ENCODE results near the gene MAP6.
"Not testable (repeated sequence)": the region's sequence is repeated elsewhere in the genome, so short reads cannot be mapped to it uniquely, and the experiment has no call there.

MAP6 gene

GRCh38 chr11:75591371-75591770 is 77.5 kb downstream of the MAP6 start:
- H3K4me1 ChIP-seq (ENCODE audit: insufficient read depth, low read length): peaks cover 19% of the 10 kb centered on the region
- no peaks in the 10 kb centered on the region for H3K9me3 ChIP-seq (ENCODE audit: low read length)
- H3K36me3 ChIP-seq (ENCODE audit: insufficient read depth, low read length): peaks cover 11% of the 10 kb centered on the region
- H3K4me3 ChIP-seq (ENCODE audit: low read length): no peak overlapping the region
- no peak overlapping the region for H2AFZ ChIP-seq (ENCODE audit: low read depth, low read length)
- no peaks in the 10 kb centered on the region for H3K27me3 ChIP-seq (ENCODE audit: insufficient read depth, low read length)

GRCh38 chr11:75589933-75590332 is 78.9 kb downstream of the MAP6 start:
- Histone ChIP-seq H3K4me1 (ENCODE audit: insufficient read depth, low read length) (peaks cover 19% of the 10 kb centered on the region), H3K4me3 (ENCODE audit: low read length) (no peak overlapping the region), H2AFZ (ENCODE audit: low read depth, low read length) (no peak overlapping the region), H3K27me3 (ENCODE audit: insufficient read depth, low read length) (no peaks in the 10 kb centered on the region), H3K36me3 (ENCODE audit: insufficient read depth, low read length) (peaks cover 11% of the 10 kb centered on the region), H3K9me3 (ENCODE audit: low read length) (no peaks in the 10 kb centered on the region)

GRCh38 chr11:75589051-75589450 is 79.8 kb downstream of the MAP6 start:
- Histone ChIP-seq H3K4me1 (ENCODE audit: insufficient read depth, low read length) (peaks cover 17% of the 10 kb centered on the region), H2AFZ (ENCODE audit: low read depth, low read length) (no peak overlapping the region), H3K36me3 (ENCODE audit: insufficient read depth, low read length) (peaks cover 11% of the 10 kb centered on the region), H3K4me3 (ENCODE audit: low read length) (no peak overlapping the region), H3K9me3 (ENCODE audit: low read length) (no peaks in the 10 kb centered on the region), H3K27me3 (ENCODE audit: insufficient read depth, low read length) (no peaks in the 10 kb centered on the region)

GRCh38 chr11:75588051-75588481 is 80.8 kb downstream of the MAP6 start:
- Histone ChIP-seq H3K27me3 (ENCODE audit: insufficient read depth, low read length) (no peaks in the 10 kb centered on the region), H3K4me3 (ENCODE audit: low read length) (no peak overlapping the region), H3K4me1 (ENCODE audit: insufficient read depth, low read length) (peaks cover 13% of the 10 kb centered on the region), H3K36me3 (ENCODE audit: insufficient read depth, low read length) (peaks cover 11% of the 10 kb centered on the region), H3K9me3 (ENCODE audit: low read length) (no peaks in the 10 kb centered on the region), H2AFZ (ENCODE audit: low read depth, low read length) (no peak overlapping the region)

GRCh38 chr11:75586395-75586794 is 82.4 kb downstream of the MAP6 start:
- H3K9me3 ChIP-seq (ENCODE audit: low read length): no peaks in the 10 kb centered on the region
- H2AFZ ChIP-seq (ENCODE audit: low read depth, low read length): no peak overlapping the region
- peaks cover 11% of the 10 kb centered on the region for H3K36me3 ChIP-seq (ENCODE audit: insufficient read depth, low read length)
- no peaks in the 10 kb centered on the region for H3K27me3 ChIP-seq (ENCODE audit: insufficient read depth, low read length)
- H3K4me1 ChIP-seq (ENCODE audit: insufficient read depth, low read length): peaks cover 13% of the 10 kb centered on the region
- no peak overlapping the region for H3K4me3 ChIP-seq (ENCODE audit: low read length)

GRCh38 chr11:75585293-75585670 is 83.6 kb downstream of the MAP6 start:
- no peak overlapping the region for H2AFZ ChIP-seq (ENCODE audit: low read depth, low read length)
- no peaks in the 10 kb centered on the region for H3K27me3 ChIP-seq (ENCODE audit: insufficient read depth, low read length)
- no peaks in the 10 kb centered on the region for H3K9me3 ChIP-seq (ENCODE audit: low read length)
- H3K36me3 ChIP-seq (ENCODE audit: insufficient read depth, low read length): peaks cover 11% of the 10 kb centered on the region
- peaks cover 13% of the 10 kb centered on the region for H3K4me1 ChIP-seq (ENCODE audit: insufficient read depth, low read length)
- no peak overlapping the region for H3K4me3 ChIP-seq (ENCODE audit: low read length)

GRCh38 chr11:75584659-75585292 is 84.1 kb downstream of the MAP6 start:
- peaks cover 11% of the 10 kb centered on the region for H3K36me3 ChIP-seq (ENCODE audit: insufficient read depth, low read length)
- not testable (repeated sequence) for H2AFZ ChIP-seq (ENCODE audit: low read depth, low read length); H3K27me3 ChIP-seq (ENCODE audit: insufficient read depth, low read length); H3K9me3 ChIP-seq (ENCODE audit: low read length)
- peaks cover 13% of the 10 kb centered on the region for H3K4me1 ChIP-seq (ENCODE audit: insufficient read depth, low read length)
- H3K4me3 ChIP-seq (ENCODE audit: low read length): peak overlapping the region; percentile 53

- no peaks in the 10 kb centered on the region for H3K9me3 ChIP-seq (ENCODE audit: low read length)
- peaks cover 13% of the 10 kb centered on the region for H3K4me1 ChIP-seq (ENCODE audit: insufficient read depth, low read length)
- peak overlapping the region; percentile 60 for H2AFZ ChIP-seq (ENCODE audit: low read depth, low read length)
- no peaks in the 10 kb centered on the region for H3K27me3 ChIP-seq (ENCODE audit: insufficient read depth, low read length)
- H3K36me3 ChIP-seq (ENCODE audit: insufficient read depth, low read length): peaks cover 11% of the 10 kb centered on the region
- H3K4me3 ChIP-seq (ENCODE audit: low read length): peak overlapping the region; percentile 53
Observed at GRCh38 chr11:75583718-75584658, 84.8 kb downstream of the MAP6 start.

GRCh38 chr11:75582895-75583717 is 85.7 kb downstream of the MAP6 start:
- Histone ChIP-seq H3K4me3 (ENCODE audit: low read length) (peak overlapping the region; percentile 53), H3K9me3 (ENCODE audit: low read length) (no peaks in the 10 kb centered on the region), H3K4me1 (ENCODE audit: insufficient read depth, low read length) (peaks cover 13% of the 10 kb centered on the region), H3K27me3 (ENCODE audit: insufficient read depth, low read length) (no peaks in the 10 kb centered on the region), H3K36me3 (ENCODE audit: insufficient read depth, low read length) (peaks cover 11% of the 10 kb centered on the region), H2AFZ (ENCODE audit: low read depth, low read length) (peak overlapping the region; percentile 60)

GRCh38 chr11:75582506-75582894 is 86.3 kb downstream of the MAP6 start:
- H3K4me3 ChIP-seq (ENCODE audit: low read length): peak overlapping the region; percentile 53
- H3K27me3 ChIP-seq (ENCODE audit: insufficient read depth, low read length): no peaks in the 10 kb centered on the region
- H3K9me3 ChIP-seq (ENCODE audit: low read length): no peaks in the 10 kb centered on the region
- peaks cover 13% of the 10 kb centered on the region for H3K4me1 ChIP-seq (ENCODE audit: insufficient read depth, low read length)
- H3K36me3 ChIP-seq (ENCODE audit: insufficient read depth, low read length): peaks cover 7% of the 10 kb centered on the region
- H2AFZ ChIP-seq (ENCODE audit: low read depth, low read length): no peak overlapping the region

- Histone ChIP-seq H3K4me1 (ENCODE audit: insufficient read depth, low read length) (peaks cover 13% of the 10 kb centered on the region), H3K4me3 (ENCODE audit: low read length) (no peak overlapping the region), H3K9me3 (ENCODE audit: low read length) (no peaks in the 10 kb centered on the region), H3K27me3 (ENCODE audit: insufficient read depth, low read length) (no peaks in the 10 kb centered on the region), H3K36me3 (ENCODE audit: insufficient read depth, low read length) (no peaks in the 10 kb centered on the region), H2AFZ (ENCODE audit: low read depth, low read length) (no peak overlapping the region)
Observed at GRCh38 chr11:75579841-75580240, 89.0 kb downstream of the MAP6 start.

GRCh38 chr11:75578977-75579376 is 89.9 kb downstream of the MAP6 start:
- no peaks in the 10 kb centered on the region for H3K27me3 ChIP-seq (ENCODE audit: insufficient read depth, low read length)
- no peak overlapping the region for H3K4me3 ChIP-seq (ENCODE audit: low read length)
- peaks cover 6% of the 10 kb centered on the region for H3K4me1 ChIP-seq (ENCODE audit: insufficient read depth, low read length)
- no peak overlapping the region for H2AFZ ChIP-seq (ENCODE audit: low read depth, low read length)
- no peaks in the 10 kb centered on the region for H3K9me3 ChIP-seq (ENCODE audit: low read length)
- no peaks in the 10 kb centered on the region for H3K36me3 ChIP-seq (ENCODE audit: insufficient read depth, low read length)

GRCh38 chr11:75577207-75577606 is 91.6 kb downstream of the MAP6 start:
- Histone ChIP-seq H3K9me3 (ENCODE audit: low read length) (no peaks in the 10 kb centered on the region), H2AFZ (ENCODE audit: low read depth, low read length) (no peak overlapping the region), H3K27me3 (ENCODE audit: insufficient read depth, low read length) (no peaks in the 10 kb centered on the region), H3K36me3 (ENCODE audit: insufficient read depth, low read length) (peaks cover 16% of the 10 kb centered on the region), H3K4me3 (ENCODE audit: low read length) (no peak overlapping the region), H3K4me1 (ENCODE audit: insufficient read depth, low read length) (peaks cover 5% of the 10 kb centered on the region)

Measured in neuron (in vitro differentiated cells).